GDM1 (cell line): ENCODE data around the gene LY86.

Experiments
- DNase-seq: peaks from one replicate; lab custom pipeline; 2025; lab: John Stamatoyannopoulos, UW

Gene LY86

GRCh38 chr6:6623553-6623952, 35.0 kb downstream of the LY86 start:
- no peak for DNase-seq

DNA sequence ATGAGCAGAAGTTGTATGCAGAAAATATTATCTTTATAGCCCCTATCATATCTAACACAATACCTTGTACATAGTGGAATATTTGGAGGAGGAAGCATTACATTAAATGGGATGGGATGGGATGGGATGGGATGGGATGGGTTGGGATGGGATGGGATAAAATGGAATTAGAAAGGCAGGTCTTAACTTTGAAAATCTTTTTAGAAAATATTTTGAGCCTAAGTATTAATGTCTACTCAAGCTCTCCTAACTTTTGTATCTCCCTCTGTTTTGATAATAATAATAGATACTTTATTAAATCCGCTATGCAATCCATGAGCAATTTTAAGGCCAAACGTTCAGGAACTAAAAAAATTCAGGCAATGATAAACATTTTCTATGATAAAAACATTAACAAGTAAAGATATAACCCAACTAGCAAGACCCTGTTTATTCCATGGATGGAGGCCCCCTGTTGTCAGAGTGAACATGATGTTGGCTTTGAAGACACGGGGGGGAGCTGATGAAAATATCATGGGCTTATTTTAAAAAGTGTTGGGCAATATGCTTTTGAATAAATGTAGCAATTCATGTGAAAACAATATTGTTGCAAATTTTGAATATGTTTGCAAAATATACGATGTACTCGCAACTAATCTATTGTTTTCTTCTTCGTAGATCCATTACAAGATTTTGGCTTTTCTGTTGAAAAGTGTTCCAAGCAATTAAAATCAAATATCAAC, 35.9 kb downstream of the LY86 start:
- DNase-seq, result no peak

- no peak for DNase-seq
Observed at GRCh38 chr6:6626187-6626586, 37.7 kb downstream of the LY86 start.

DNA sequence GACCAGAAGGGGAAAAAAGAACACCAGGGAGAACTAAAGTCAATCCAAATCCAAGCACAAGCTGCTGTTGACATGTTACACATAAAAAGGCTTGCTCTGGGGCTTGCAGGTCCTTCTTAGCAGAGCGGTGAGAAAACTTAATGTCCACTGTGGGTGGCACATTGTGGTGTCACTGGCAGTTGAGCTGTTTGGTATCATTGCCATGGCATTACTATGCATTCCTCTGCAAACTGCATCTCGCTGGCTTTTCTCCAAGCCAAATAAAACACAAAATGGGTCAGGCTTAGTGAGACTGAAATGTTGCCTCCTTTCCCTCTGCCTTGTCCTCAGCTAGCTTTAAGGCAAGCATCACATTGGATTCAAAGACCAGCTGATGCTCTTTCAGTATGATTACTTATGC, 40.9 kb downstream of the LY86 start:
- no peak for DNase-seq

GRCh38 chr6:6631053-6631452, 42.5 kb downstream of the LY86 start:
- no peak for DNase-seq

GRCh38 chr6:6631534-6632276, 43.2 kb downstream of the LY86 start:
- DNase-seq, result no peak

DNA sequence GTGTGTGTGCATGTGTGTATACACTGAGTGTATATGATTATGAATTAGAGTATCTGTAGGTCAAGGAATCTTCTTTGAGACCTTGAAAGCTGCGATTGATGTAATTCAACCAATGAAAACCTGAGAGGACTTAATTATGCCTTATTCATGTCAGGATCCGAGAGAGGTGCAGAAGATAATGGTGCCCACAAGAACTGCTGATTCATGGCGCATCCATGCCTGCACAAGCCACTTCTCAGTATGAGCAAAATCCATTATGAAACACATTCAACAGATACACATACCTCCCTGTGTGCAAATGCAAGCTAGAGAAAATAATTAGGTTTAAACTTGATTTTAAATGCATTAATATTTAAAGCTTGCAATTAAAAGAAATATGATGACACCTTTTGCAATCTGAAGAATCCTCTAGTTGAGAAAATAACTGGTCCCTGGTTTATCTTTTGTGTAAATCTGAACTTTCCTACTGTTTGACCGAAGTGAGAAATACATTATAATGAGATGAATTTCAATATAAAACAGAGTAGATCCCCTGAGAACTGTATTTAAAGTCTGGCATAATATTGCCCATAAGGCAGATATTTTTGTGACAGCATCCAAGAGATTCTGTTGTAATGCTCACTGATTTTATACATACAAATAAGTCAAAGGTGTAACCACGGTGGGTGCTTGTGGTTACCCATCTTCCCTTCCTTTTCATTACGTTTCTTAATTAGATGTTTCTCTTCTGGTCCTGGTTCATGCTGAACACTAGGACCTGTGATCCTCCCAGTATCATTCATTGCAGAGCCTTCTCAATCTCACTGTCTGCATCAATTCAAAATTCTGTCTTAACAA, 45.6 kb downstream of the LY86 start:
- DNase-seq, result no peak

DNA sequence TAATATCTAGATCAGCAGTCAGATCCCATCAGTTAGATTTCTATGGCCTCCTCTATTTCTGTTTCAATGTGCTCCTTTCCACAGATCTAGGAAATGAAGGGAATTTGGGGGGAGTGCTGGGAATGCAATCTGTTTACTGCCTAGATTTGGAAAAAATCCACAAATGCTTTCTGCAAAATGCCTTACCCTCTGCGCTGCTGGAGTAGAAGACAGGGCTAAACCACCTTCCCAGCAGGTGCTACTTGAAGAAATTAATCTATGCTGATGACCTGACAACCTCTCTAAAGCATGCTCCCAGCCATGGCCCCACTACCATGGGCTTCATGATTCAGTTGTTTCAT, 46.2 kb downstream of the LY86 start:
- no peak for DNase-seq

DNA sequence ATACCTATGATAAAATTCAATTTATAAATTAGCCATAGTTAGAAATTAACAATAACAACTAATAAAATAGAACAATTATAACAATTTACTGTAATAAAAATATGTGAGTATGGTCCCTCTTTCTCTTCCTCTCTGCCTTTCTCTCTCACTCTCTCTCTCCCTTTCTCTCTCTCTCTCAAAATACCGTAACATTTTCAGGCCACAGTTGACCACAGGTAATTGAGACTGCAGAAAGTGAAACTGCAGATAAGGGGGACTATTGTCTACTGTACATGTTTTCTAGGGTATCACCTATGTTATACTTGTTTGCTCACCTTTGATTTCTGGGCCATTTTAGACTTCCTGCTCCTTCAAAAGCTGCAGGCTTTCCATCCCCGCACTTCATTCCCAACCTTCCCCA, 46.8 kb downstream of the LY86 start:
- DNase-seq, result no peak

DNA sequence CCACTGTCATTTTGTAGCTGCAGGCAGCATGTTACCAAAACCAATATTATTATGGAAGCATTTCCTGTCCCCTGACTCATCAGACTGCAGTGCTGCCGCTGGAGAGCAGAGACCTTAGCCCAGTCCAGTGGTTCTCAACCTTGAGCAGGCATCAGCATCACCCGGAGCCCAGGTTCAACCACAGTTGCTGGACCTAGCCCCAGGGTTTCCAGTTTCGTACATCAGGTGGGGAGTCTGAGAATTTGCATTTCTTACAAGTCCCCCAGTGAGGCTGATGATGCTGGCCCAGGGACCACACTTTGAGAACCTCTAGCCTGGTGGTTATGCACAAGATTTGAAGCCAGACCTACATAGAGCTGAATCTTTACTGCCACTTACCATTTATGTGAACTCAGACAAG, 47.3 kb downstream of the LY86 start:
- no peak for DNase-seq

DNA sequence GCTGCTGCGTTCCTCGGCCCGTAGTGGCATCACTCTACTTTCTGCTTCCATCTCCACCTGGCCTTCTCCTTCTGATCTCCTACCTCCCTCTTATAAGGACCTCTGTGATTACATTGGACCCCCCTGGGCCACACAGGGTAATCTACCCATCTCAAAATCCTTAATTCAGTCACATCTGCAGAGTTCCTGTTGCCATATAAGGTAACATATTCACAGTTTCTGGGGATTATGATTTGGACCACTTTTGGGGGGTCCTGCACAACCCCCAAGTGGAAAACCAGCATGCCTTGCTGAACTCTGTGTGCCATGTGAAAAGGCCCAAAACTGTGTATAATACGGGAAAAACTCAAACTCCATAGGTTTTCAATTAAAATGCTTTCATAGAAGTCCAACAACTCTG, 51.1 kb downstream of the LY86 start:
- DNase-seq, result no peak

DNA sequence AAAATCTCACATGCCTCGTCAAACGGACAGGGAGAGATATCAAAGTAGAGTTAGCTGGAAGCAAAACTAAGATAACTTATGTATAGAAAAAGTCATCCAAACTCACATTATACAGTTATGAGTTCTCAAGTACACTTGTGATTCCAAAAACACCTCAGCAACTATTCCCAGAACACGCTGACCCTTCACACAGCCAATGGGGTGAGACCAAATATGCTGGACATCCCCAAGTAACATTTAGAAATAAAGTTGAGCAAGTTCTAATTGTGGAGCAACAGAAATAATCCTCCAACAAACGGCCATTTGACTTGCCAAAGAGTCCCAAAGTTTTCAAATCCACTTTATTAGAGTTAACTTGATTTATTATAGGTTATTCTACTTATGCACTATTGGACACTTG, 52.4 kb downstream of the LY86 start:
- DNase-seq, result no peak

DNA sequence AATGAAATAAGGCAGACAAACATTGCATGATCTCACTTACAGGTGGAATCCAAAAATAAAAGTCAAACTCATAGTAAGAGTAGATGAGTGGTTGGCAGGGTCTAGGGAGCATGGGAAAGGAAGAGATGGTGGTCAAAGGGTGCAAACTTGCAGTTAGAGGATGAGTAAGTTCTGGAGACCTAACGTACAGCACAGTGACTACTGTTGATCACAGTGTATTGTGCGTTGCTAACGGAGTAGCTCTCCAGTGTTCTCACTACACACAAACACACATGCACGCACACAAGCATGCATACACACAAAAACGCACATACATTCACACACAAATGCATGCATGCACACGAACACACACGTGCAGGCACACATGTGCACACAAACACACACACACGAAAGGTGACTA, 54.9 kb downstream of the LY86 start:
- no peak for DNase-seq

DNA sequence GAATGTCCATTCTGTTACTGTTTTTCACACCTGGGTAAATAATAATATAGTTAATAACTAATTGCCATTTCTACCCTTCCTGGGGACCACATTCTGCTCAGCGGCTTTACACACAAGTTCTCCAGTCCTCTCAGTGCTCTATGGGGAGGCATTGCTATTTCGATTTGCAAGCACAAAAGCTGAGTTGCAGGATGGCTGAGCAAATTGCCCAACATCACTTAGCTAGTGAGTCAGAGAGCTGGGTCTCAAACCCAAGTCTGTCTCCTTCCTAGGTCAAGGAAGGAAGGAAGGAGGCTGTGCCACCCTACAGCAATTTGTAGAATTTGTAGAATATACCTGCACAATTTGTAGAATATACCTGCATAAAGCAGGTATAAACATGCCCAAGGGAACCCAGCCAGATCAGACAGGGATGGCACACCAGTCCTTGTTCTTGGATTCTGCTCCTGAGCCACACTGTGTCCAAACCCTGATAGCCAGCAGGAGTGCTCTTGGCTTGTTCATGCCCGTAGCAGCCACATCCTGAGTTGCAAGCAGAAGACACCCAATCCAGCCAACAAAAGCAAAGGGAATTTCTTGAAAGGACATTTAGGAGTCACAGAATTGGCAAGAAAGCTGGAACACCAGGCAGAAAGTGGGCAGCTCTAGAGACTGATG, 56.9 kb downstream of the LY86 start:
- no peak for DNase-seq

DNA sequence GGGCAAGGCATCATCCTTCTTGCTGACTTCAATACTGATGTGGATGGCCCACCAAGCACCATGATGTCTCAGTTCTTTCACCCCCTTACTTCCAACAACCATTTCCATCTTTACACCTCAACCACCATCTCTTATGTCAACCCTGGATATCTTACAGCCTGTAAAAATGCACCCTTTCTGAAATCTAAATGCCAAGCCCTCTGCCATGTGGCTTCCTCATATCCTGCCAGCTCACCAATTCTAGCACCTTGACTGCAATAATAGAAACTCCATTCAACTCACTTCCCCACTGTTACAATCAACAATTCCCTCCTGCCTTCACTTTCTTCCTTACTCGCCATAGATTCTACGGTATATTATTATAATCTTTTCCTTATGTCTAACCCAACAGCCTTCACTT, 57.9 kb downstream of the LY86 start:
- no peak for DNase-seq

- DNase-seq, result no peak
Observed at GRCh38 chr6:6646859-6647258, 58.3 kb downstream of the LY86 start.

GRCh38 chr6:6648692-6649343, 60.3 kb downstream of the LY86 start:
- no peak for DNase-seq

GRCh38 chr6:6649824-6650349, 61.4 kb downstream of the LY86 start:
- DNase-seq, result no peak

- no peak for DNase-seq
Observed at GRCh38 chr6:6650839-6651238, 62.3 kb downstream of the LY86 start.

DNA sequence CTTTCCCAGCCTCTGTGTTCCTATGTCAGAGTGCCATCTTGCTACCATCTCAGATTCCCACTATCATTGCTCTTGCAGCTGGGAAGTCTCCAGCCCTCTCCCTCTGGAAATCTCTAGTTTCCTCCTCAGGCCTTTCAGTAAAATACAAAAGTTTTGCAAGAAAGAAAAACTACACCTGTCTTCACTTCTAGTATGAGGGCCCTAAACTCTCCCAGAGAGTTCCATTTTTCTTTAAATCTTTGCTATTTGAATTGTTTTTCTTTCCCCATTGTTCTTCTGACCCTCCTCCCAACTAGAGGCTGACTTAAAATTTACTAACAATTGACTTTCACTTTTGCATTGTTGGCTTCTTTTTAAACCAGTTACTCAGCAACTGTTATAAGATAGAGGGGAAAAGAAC, 62.8 kb downstream of the LY86 start:
- DNase-seq, result no peak

- DNase-seq, result no peak
Observed at GRCh38 chr6:6652932-6653331, 64.4 kb downstream of the LY86 start.
